Activated naive CD8-positive, alpha-beta T cell (primary cell): ENCODE data around the gene CNOT6.
"Not testable (repeated sequence)": the region's sequence is repeated elsewhere in the genome, so short reads cannot be mapped to it uniquely, and the experiment has no call there.

ENCODE experiments used
- H3K27ac Mint-ChIP-seq: one replicate; pipeline ENCODE4 v1.8.0; 2021; ENCODE audit warnings: mixed read lengths
- H3K27me3 Mint-ChIP-seq: one replicate; pipeline ENCODE4 v1.8.0; 2021; ENCODE audit warnings: mixed read lengths
- H3K36me3 Mint-ChIP-seq: one replicate; pipeline ENCODE4 v1.8.0; 2021; ENCODE audit warnings: mixed read lengths
- H3K4me1 Mint-ChIP-seq: one replicate; pipeline ENCODE4 v1.8.0; 2021; ENCODE audit warnings: low read depth, mixed read lengths
- H3K4me3 Mint-ChIP-seq: one replicate; pipeline ENCODE4 v1.8.0; 2021; ENCODE audit warnings: mild to moderate bottlenecking, mixed read lengths
- H3K9me3 Mint-ChIP-seq: one replicate; pipeline ENCODE4 v1.8.0; 2021; ENCODE audit warnings: low read depth, mixed read lengths

Gene CNOT6

DNA sequence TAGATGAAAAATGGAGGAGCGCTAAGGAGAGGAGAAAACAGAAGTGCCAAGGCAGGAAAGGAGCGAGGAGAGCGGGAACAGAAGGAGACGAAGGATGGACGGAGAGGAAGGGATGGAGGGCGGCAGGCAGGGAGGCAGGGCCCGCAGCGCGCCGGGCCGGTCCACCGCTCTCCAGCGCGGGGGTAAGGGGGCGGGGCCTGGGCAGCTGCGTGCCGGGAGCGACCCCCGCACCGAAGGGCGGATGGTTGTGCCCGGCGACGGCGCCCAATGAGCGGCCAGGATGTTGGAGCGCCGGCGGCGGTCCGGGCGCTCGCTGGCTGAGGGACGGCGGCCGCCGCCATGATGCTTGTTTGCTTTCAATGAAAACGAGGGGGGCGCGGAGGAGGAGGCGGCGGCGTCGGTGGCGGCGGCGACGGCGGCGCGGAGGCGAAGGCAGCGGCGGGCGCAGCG, at the start of gene CNOT6:
TSS of gene CNOT6 (plus strand) at position 320 of the 450 bp plus-strand sequence. CDS start 34,898 bp downstream, outside the sequence.
- peaks cover 36% of the 10 kb centered on the region for H3K4me1 Mint-ChIP-seq
- peak within 1 kb of the TSS; percentile 92 for H3K4me3 Mint-ChIP-seq
- H3K36me3 Mint-ChIP-seq = peaks cover 10% of the 10 kb centered on the region
- H3K27me3 Mint-ChIP-seq = no peaks in the 10 kb centered on the region
- no peaks in the 10 kb centered on the region for H3K9me3 Mint-ChIP-seq
- peak within 1 kb of the TSS; percentile 89 for H3K27ac Mint-ChIP-seq

GRCh38 chr5:180454752-180455151, 39.4 kb upstream of the CNOT6 start:
- Mint-ChIP-seq H3K4me3 (no peak overlapping the region), H3K9me3 (no peaks in the 10 kb centered on the region), H3K27ac (no peak overlapping the region), H3K4me1 (no peaks in the 10 kb centered on the region), H3K36me3 (no peaks in the 10 kb centered on the region), H3K27me3 (peaks cover 10% of the 10 kb centered on the region)

DNA sequence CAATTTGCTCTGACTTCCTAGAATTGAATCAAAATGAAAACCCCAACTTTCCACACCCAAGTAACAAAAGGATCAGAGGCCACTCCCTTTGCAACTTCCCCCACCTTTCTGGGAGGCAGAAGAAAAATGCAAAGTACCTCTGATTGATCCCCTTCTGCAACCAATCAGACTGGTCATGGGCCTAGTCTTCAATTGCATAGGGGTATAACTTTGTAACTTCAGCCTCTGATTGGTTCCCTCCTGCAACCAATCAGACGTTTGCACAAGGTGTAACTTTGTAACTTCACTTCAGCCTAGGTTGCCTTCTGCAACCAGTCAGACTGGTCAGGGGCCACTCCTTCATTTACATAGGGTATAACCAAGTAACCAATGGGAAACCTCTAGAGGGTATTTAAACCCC, 38.3 kb upstream of the CNOT6 start:
- Mint-ChIP-seq H3K36me3 (no peaks in the 10 kb centered on the region), H3K4me1 (no peaks in the 10 kb centered on the region), H3K27me3 (peaks cover 8% of the 10 kb centered on the region), H3K27ac (no peak overlapping the region), H3K4me3 (no peak overlapping the region), H3K9me3 (no peaks in the 10 kb centered on the region)

DNA sequence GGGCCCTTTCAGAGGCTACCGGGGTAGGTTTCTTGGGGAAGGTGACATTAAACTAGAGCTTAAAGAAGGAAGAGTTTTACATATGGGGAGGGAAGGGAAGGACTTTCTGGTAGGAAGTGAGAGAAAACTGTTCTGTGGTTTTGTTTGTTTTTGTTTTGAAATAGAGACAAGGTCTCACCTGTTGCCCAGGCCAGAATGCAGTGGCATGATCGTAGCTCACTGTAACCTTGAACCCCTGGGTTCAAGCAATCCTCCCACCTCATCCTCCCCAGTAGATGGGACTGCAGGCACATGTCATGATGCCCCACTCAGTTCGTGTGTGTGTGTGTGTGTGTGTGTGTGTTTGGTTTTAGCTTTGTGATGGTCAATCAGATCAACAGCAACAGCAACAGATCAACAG, 37.4 kb upstream of the CNOT6 start:
- no peaks in the 10 kb centered on the region for H3K36me3 Mint-ChIP-seq
- H3K4me3 Mint-ChIP-seq = no peak overlapping the region
- peaks cover 2% of the 10 kb centered on the region for H3K27me3 Mint-ChIP-seq
- no peaks in the 10 kb centered on the region for H3K4me1 Mint-ChIP-seq
- H3K9me3 Mint-ChIP-seq = no peaks in the 10 kb centered on the region
- no peak overlapping the region for H3K27ac Mint-ChIP-seq

GRCh38 chr5:180458852-180459673, 35.1 kb upstream of the CNOT6 start:
- H3K36me3 Mint-ChIP-seq, H3K27ac Mint-ChIP-seq, H3K4me3 Mint-ChIP-seq, H3K9me3 Mint-ChIP-seq, H3K27me3 Mint-ChIP-seq, H3K4me1 Mint-ChIP-seq: not testable (repeated sequence)

DNA sequence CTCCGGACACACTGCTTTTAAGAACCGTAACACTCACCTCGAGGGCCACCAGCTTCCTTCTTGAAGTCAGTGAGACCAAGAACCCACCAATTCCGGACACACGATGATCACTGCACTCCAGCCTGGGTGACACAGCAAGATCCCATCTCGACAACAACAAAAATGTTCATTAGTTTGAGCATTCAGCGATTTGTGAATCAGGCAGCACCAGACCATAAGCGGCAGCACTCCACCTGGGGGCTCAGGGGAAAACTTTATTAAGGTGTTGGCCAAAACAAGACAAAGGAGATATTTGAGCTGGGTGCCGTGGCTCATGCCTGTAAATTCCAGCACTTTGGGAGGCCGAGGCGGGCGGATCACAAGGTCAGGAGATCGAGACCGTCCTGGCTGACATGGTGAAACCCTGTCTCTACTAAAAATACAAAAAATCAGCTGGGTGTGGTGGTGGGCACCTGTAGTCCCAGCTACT, 34.5 kb upstream of the CNOT6 start:
- not testable (repeated sequence) for H3K27ac Mint-ChIP-seq, H3K27me3 Mint-ChIP-seq, H3K9me3 Mint-ChIP-seq, H3K4me1 Mint-ChIP-seq, H3K36me3 Mint-ChIP-seq, H3K4me3 Mint-ChIP-seq

- no peak overlapping the region for H3K27ac Mint-ChIP-seq
- H3K36me3 Mint-ChIP-seq = no peaks in the 10 kb centered on the region
- H3K4me3 Mint-ChIP-seq = no peak overlapping the region
These were observed 33.3 kb upstream of the CNOT6 start for GRCh38 chr5:180460834-180461233.

GRCh38 chr5:180461303-180461702, 32.9 kb upstream of the CNOT6 start:
- H3K9me3 Mint-ChIP-seq = no peaks in the 10 kb centered on the region
- no peaks in the 10 kb centered on the region for H3K4me1 Mint-ChIP-seq
- H3K27me3 Mint-ChIP-seq = no peaks in the 10 kb centered on the region
- no peaks in the 10 kb centered on the region for H3K36me3 Mint-ChIP-seq
- H3K4me3 Mint-ChIP-seq = no peak overlapping the region
- H3K27ac Mint-ChIP-seq = no peak overlapping the region

More at GRCh38 chr5:180460834-180461233, 33.3 kb upstream of the CNOT6 start:
- H3K27me3 Mint-ChIP-seq = no peaks in the 10 kb centered on the region
- no peaks in the 10 kb centered on the region for H3K9me3 Mint-ChIP-seq
- no peaks in the 10 kb centered on the region for H3K4me1 Mint-ChIP-seq

GRCh38 chr5:180463216-180463900, 30.8 kb upstream of the CNOT6 start:
- Mint-ChIP-seq H3K27ac (no peak overlapping the region), H3K4me3 (no peak overlapping the region), H3K4me1 (no peaks in the 10 kb centered on the region), H3K36me3 (no peaks in the 10 kb centered on the region), H3K27me3 (no peaks in the 10 kb centered on the region), H3K9me3 (no peaks in the 10 kb centered on the region)

- H3K4me1 Mint-ChIP-seq = no peaks in the 10 kb centered on the region
- H3K27ac Mint-ChIP-seq = no peak overlapping the region
- no peaks in the 10 kb centered on the region for H3K9me3 Mint-ChIP-seq
- no peaks in the 10 kb centered on the region for H3K36me3 Mint-ChIP-seq
- H3K4me3 Mint-ChIP-seq = no peak overlapping the region
- peaks cover 1% of the 10 kb centered on the region for H3K27me3 Mint-ChIP-seq
These were observed 30.1 kb upstream of the CNOT6 start for GRCh38 chr5:180463916-180464602.

- Mint-ChIP-seq H3K9me3 (no peaks in the 10 kb centered on the region), H3K36me3 (no peaks in the 10 kb centered on the region), H3K27ac (no peak overlapping the region)
These were observed 29.6 kb upstream of the CNOT6 start for GRCh38 chr5:180464603-180464970.

DNA sequence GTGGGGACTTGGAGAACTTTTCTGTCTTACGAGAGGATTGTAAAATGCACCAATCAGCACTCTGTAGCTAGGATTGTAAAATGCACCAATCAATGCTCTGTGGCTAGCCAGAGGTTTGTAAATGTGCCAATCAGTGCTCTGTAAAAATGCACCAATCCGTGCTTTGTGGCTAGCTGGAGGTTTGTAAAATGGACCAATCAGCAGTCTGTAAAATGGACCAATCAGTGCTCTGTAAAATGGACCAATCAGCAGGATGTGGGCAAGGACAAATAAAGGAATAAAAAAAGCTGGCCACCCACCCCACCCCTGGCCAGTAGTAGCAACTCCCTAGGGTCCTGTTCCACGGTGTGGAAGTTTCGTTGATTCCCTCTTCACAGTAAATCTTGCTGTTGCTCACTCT, 29.1 kb upstream of the CNOT6 start:
- not testable (repeated sequence) for H3K4me3 Mint-ChIP-seq, H3K27me3 Mint-ChIP-seq, H3K27ac Mint-ChIP-seq, H3K36me3 Mint-ChIP-seq, H3K9me3 Mint-ChIP-seq, H3K4me1 Mint-ChIP-seq

More at GRCh38 chr5:180464603-180464970, 29.6 kb upstream of the CNOT6 start:
- Mint-ChIP-seq H3K4me1 (no peaks in the 10 kb centered on the region), H3K27me3 (peaks cover 1% of the 10 kb centered on the region), H3K4me3 (no peak overlapping the region)

- H3K27me3 Mint-ChIP-seq = peaks cover 7% of the 10 kb centered on the region
- H3K9me3 Mint-ChIP-seq = no peaks in the 10 kb centered on the region
- H3K27ac Mint-ChIP-seq = no peak overlapping the region
- no peak overlapping the region for H3K4me3 Mint-ChIP-seq
- H3K36me3 Mint-ChIP-seq = no peaks in the 10 kb centered on the region
- H3K4me1 Mint-ChIP-seq = no peaks in the 10 kb centered on the region
These were observed 27.9 kb upstream of the CNOT6 start for GRCh38 chr5:180466316-180466715.

DNA sequence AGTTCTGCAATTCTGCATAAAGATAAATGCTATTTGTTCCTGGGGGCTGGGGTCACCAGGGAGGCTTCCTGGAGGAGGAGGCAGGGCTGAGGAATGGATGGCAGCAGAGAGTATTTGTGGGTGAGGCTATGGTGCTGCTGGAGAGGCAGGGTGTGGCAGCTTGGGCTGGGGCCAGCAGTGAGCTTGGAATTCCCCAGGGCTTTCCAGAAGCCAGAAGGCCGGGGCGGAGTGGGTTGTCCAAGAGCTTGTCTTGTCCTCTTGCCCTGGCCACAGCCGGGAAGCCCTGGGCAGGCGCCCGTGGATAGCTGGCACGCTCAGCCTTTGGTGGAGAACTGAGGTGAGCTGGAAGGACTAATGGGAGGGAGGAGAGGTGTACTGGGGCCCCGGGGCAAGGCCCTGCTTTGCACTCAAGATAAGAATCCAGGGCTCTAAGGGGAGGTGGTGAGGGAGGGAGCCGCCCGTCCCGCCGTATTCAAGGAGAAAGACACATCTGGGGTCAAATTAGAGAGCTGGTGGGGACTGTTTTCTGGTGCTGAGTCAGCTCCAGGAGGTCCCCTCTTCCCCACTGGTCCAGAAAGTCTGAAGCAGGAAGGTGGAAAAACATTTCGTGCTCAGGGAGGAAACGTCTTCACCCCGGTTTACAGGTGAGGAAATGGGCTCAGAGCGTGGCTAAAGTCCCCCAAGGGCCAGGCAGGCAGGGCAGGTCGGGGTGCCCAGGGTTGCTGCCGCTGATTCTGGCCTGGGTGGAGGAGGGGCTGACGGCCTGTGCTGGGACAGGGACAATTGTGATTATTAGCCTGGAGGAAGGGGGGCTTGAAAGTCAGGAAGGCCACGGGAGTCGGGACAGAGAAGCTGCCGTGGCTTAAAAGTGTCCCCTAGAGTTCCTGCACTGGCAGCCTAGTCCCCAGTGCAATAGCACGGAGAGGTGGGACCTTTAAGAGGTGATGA, 26.9 kb upstream of the CNOT6 start:
- Mint-ChIP-seq H3K27me3 (peaks cover 7% of the 10 kb centered on the region), H3K4me1 (no peaks in the 10 kb centered on the region), H3K27ac (no peak overlapping the region), H3K36me3 (no peaks in the 10 kb centered on the region), H3K4me3 (no peak overlapping the region), H3K9me3 (no peaks in the 10 kb centered on the region)
